NT2/D1 (cell line): Measurements from ENCODE around the gene PRAC1.

Source experiments
- DNase-seq: peaks from one replicate; pipeline ENCODE4 v3.0.0-alpha.2; 2011; ENCODE audit warnings: low read depth, low spot score
- H3K27me3 ChIP-seq: 2 replicates; pipeline ENCODE4 v1.6.0; 2011; ENCODE audit warnings: mild to moderate bottlenecking; ENCODE audit not compliant: insufficient read length, insufficient read depth
- H3K36me3 ChIP-seq: 2 replicates; pipeline ENCODE4 v1.6.1; 2011; ENCODE audit warnings: mild to moderate bottlenecking, low read length, mixed read lengths; ENCODE audit not compliant: insufficient read depth, insufficient read length
- H3K4me1 ChIP-seq: 2 replicates; pipeline ENCODE4 v1.5.1; 2011; ENCODE audit not compliant: insufficient read depth, insufficient read length
- H3K4me3 ChIP-seq: 2 replicates; pipeline ENCODE4 v1.5.1; 2011; ENCODE audit warnings: low read depth; ENCODE audit not compliant: insufficient read length
- H3K9ac ChIP-seq: 2 replicates; pipeline ENCODE4 v1.6.0; 2011; ENCODE audit warnings: low read depth; ENCODE audit not compliant: insufficient read length
- H3K9me3 ChIP-seq: 2 replicates; pipeline ENCODE4 v1.5.1; 2011; ENCODE audit warnings: mild to moderate bottlenecking, low read length; ENCODE audit not compliant: insufficient read depth
- SUZ12 ChIP-seq: IDR thresholded peaks from 2 replicates; pipeline ENCODE4 v1.6.1; 2011; ENCODE audit not compliant: insufficient read length, insufficient read depth; ENCODE audit errors: extremely low read depth
- YY1 ChIP-seq: IDR thresholded peaks from 2 replicates; pipeline ENCODE4 v1.6.1; 2011; ENCODE audit not compliant: insufficient read length, insufficient read depth
- ZNF274 ChIP-seq: IDR thresholded peaks from 2 replicates; pipeline ENCODE4 v1.6.1; 2011; ENCODE audit warnings: mild to moderate bottlenecking, low read depth, low read length

The PRAC1 gene

GRCh38 chr17:48704361-48705248 lies 17.7 kb downstream of the PRAC1 start:
- DNase-seq = no peak
- H3K9ac ChIP-seq = no peak overlapping the region
- TF ChIP-seq SUZ12 = no peak
- no peaks in the 10 kb centered on the region for H3K9me3 ChIP-seq
- H3K4me1 ChIP-seq = no peaks in the 10 kb centered on the region
- H3K36me3 ChIP-seq = no peaks in the 10 kb centered on the region
- H3K27me3 ChIP-seq = peaks cover 24% of the 10 kb centered on the region
- no peak overlapping the region for H3K4me3 ChIP-seq

- Histone ChIP-seq H3K9ac (no peak overlapping the region), H3K4me1 (no peaks in the 10 kb centered on the region), H3K4me3 (no peak overlapping the region), H3K36me3 (no peaks in the 10 kb centered on the region), H3K9me3 (no peaks in the 10 kb centered on the region), H3K27me3 (peaks cover 24% of the 10 kb centered on the region)
- TF ChIP-seq ZNF274 (no peak), YY1 (no peak), SUZ12 (no peak)
- no peak for DNase-seq
These were observed 20.3 kb downstream of the PRAC1 start for GRCh38 chr17:48701864-48702532.

GRCh38 chr17:48693178-48693577 lies 29.1 kb downstream of the PRAC1 start:
- no peak for DNase-seq
- no peaks in the 10 kb centered on the region for H3K27me3 ChIP-seq
- TF ChIP-seq SUZ12 (no peak), ZNF274 (no peak), YY1 (no peak)
- H3K4me1 ChIP-seq = no peaks in the 10 kb centered on the region
- H3K36me3 ChIP-seq = no peaks in the 10 kb centered on the region
- no peak overlapping the region for H3K9ac ChIP-seq
- 0 out of 2 replicates have a peak, but pooled peaks cover 4% of the 10 kb centered on the region for H3K9me3 ChIP-seq
- no peak overlapping the region for H3K4me3 ChIP-seq

GRCh38 chr17:48692049-48692448 lies 30.3 kb downstream of the PRAC1 start:
- Histone ChIP-seq H3K4me3 (no peak overlapping the region), H3K9me3 (0 out of 2 replicates have a peak, but pooled peaks cover 4% of the 10 kb centered on the region), H3K36me3 (no peaks in the 10 kb centered on the region), H3K9ac (no peak overlapping the region), H3K27me3 (no peaks in the 10 kb centered on the region), H3K4me1 (no peaks in the 10 kb centered on the region)
- no peak for DNase-seq
- TF ChIP-seq ZNF274 (no peak), SUZ12 (no peak), YY1 (no peak)

GRCh38 chr17:48690655-48691054 lies 31.7 kb downstream of the PRAC1 start:
- no peaks in the 10 kb centered on the region for H3K27me3 ChIP-seq
- H3K9ac ChIP-seq = no peak overlapping the region
- no peaks in the 10 kb centered on the region for H3K36me3 ChIP-seq
- H3K9me3 ChIP-seq = 0 out of 2 replicates have a peak, but pooled peaks cover 4% of the 10 kb centered on the region
- no peak for DNase-seq
- TF ChIP-seq YY1 = no peak
- H3K4me3 ChIP-seq = no peak overlapping the region
- H3K4me1 ChIP-seq = no peaks in the 10 kb centered on the region

- Histone ChIP-seq H3K4me3 (no peak overlapping the region), H3K4me1 (no peaks in the 10 kb centered on the region), H3K27me3 (peaks cover 20% of the 10 kb centered on the region), H3K9me3 (no peaks in the 10 kb centered on the region), H3K36me3 (no peaks in the 10 kb centered on the region), H3K9ac (no peak overlapping the region)
- TF ChIP-seq YY1 (no peak), SUZ12 (no peak), ZNF274 (no peak)
- no peak for DNase-seq
These were observed 40.7 kb downstream of the PRAC1 start for GRCh38 chr17:48681609-48682008.

DNA sequence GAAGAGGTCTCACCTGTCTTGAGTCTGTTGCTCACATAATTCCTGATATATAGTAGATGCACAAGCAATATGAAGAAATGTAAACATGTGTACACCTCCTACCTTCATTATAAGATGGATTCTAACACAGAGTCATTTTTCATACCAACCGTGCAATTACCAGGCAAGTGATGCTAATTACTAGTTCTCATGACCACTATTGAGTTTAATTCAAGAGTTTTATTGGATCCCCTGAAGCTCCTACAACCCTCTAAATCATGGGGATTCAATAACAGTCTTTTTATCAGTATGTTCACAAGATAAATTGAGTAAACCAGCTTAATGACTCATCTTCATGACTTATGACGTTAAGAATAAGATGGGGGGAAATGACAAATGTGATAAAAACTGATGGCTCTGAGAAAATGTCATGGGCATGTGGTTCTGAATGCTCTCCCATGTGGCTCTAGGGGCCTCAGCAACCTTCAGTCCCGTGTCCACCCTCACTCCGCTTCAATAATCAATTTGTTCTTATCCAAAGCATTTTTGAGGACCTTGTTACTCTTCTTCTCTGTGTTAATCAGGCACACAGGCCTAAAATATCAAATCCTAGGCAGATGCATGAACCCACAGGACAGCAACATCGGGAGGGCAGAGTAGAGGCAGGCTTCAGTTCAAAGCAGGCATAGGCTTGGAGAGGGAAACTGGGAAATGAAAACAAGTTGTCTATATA lies 42.8 kb downstream of the PRAC1 start:
- DNase-seq = no peak
- Histone ChIP-seq H3K4me1 (no peaks in the 10 kb centered on the region), H3K9ac (no peak overlapping the region), H3K4me3 (no peak overlapping the region), H3K9me3 (no peaks in the 10 kb centered on the region), H3K27me3 (peaks cover 24% of the 10 kb centered on the region), H3K36me3 (no peaks in the 10 kb centered on the region)
- no peak for TF ChIP-seq SUZ12
- no peak for TF ChIP-seq ZNF274
- TF ChIP-seq YY1 = no peak
